Thyroid gland (tissue), 4 donors: ENCODE results near the gene PDE1C.

ENCODE experiments used
- POLR2A ChIP-seq, 2 donors: fragments of 450-650 bp; IDR thresholded peaks; one replicate each; pipeline ENCODE4 v1.6.1; 2017; ENCODE audit warnings: antibody characterized with exemption in 2 of 2, mild to moderate bottlenecking in 2 of 2, moderate library complexity in 1 of 2
- TF ChIP-seq, protein P1 (sequence below), 6 experiments: fragments of 200-600 bp in 3 of 6; fragments of 450-650 bp in 3 of 6; sonication (generic) in 3 of 6; IDR thresholded peaks; one replicate each; pipeline ENCODE4 v1.5.1; 2016 to 2019; ENCODE audit warnings: antibody characterized with exemption in 6 of 6, mild to moderate bottlenecking in 2 of 6, inconsistent platforms in 1 of 6, moderate library complexity in 1 of 6

DNA sequence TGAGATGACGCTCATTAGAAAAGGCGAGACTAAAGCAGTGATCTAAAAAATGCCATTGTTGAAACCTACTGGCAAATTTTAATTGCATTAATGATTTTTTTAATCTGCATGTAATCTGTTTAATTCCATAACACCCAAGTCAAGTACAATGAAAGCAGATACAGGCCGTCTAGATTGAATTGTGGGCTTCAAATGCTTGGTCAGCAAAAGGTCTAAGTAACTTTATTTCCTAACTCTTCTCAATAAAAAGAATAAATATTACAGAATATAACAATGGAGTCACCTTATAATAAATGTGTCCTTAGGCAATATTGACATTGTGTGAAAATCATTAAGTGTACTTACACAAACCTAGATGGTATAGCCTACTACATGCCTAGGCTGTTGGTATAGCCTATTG is 20.6 kb downstream of the PDE1C start:
- TF ChIP-seq, protein P1, sequence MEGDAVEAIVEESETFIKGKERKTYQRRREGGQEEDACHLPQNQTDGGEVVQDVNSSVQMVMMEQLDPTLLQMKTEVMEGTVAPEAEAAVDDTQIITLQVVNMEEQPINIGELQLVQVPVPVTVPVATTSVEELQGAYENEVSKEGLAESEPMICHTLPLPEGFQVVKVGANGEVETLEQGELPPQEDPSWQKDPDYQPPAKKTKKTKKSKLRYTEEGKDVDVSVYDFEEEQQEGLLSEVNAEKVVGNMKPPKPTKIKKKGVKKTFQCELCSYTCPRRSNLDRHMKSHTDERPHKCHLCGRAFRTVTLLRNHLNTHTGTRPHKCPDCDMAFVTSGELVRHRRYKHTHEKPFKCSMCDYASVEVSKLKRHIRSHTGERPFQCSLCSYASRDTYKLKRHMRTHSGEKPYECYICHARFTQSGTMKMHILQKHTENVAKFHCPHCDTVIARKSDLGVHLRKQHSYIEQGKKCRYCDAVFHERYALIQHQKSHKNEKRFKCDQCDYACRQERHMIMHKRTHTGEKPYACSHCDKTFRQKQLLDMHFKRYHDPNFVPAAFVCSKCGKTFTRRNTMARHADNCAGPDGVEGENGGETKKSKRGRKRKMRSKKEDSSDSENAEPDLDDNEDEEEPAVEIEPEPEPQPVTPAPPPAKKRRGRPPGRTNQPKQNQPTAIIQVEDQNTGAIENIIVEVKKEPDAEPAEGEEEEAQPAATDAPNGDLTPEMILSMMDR (IDR thresholded peaks at IDR 0.05): no peak
- TF ChIP-seq POLR2A (IDR thresholded peaks at IDR 0.05): no peak
